Stimulated activated CD4-positive, alpha-beta T cell treated with anti-CD3 and anti-CD28 coated beads, TNF-alpha, amount 100 ng/mL, for 4 hours (primary cell): ENCODE measurements around the gene AFAP1L1.
"Not testable (repeated sequence)": the region's sequence is repeated elsewhere in the genome, so short reads cannot be mapped to it uniquely, and the experiment has no call there.

Experiments used
- DNase-seq, 3 experiments: peaks; one replicate each; pipeline ENCODE4 v3.0.0-alpha.2; 2020; ENCODE audit warnings: low read depth in 3 of 3

The AFAP1L1 gene

DNA sequence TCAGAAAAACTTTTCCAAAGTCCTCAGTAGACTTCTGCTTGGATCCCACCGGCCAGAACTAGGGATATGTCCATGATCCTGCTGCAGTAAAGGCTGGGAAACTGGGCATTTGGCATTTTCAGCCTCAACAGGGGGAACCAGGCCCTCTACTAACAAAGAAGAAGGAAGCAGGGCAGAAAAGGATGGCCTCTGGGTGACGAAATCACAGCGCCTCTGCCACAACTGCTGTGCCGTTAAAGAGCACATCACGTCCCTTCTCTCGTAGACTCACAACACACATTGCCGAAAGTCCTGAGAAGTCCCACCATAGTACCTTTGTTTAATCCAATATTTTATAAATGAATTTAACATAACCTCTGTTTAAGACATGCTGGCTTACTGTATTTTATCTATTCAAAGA, 10.4 kb upstream of the AFAP1L1 start:
- no peak for DNase-seq

GRCh38 chr5:149262315-149262714, 9.3 kb upstream of the AFAP1L1 start:
- no peak for DNase-seq

GRCh38 chr5:149264439-149265067, 7.1 kb upstream of the AFAP1L1 start:
- DNase-seq = peak in 2 of 3 experiments; percentile 20 to 30

DNA sequence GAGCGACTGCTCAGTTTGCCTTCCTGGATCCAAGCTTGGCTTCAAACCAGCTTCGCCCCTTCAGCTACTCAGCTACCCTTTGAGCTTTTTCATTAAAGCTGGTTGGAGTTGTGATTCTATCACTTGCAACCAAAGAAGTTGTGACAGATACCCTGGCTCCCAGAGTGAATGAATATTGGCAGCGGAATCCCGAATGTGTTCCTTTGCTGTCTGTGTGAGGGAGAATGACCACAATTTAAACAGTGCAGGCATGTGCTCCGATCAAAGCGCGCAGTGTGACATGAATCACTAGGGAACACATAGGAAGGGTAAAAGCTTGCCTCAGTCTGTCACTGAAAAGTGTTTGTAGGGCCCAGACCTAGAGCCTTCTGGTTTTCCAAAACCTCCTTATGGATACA, 6.6 kb upstream of the AFAP1L1 start:
- no peak for DNase-seq

GRCh38 chr5:149265597-149265996, 6.1 kb upstream of the AFAP1L1 start:
- DNase-seq = no peak

DNA sequence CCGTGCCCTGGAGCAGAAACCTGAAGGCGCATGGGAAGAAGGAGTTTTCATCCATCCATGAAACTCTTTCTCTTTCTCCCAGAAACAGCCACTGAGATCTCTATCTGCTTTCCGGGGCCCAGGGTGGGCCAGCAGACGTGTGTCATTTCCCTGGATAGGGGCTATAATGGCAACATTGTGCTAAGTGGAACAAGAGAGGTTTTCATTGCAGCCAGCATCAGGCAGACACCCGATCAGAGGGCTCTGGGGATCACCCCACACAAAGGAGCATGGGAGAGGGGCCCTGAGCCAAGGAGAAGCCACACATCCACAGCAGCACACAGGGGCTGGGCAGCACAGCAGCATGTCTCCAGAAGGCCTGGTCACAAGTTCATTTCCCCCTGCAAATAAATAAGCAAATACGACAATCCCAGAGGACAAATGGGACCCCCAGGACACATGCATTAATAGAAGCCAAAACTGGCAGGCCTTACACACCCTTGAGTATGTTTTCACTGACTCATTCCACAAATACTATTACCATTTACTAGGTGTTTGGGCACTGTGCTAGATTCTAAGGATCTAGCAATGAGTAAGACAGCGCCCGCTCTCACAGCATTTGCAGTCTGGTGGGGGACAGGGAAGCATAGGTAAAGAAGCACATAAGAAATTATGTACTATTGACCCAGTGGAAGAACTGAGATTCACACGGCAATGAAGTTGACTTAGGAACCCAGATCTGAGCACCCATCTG, 4.3 kb upstream of the AFAP1L1 start:
- no peak for DNase-seq

DNA sequence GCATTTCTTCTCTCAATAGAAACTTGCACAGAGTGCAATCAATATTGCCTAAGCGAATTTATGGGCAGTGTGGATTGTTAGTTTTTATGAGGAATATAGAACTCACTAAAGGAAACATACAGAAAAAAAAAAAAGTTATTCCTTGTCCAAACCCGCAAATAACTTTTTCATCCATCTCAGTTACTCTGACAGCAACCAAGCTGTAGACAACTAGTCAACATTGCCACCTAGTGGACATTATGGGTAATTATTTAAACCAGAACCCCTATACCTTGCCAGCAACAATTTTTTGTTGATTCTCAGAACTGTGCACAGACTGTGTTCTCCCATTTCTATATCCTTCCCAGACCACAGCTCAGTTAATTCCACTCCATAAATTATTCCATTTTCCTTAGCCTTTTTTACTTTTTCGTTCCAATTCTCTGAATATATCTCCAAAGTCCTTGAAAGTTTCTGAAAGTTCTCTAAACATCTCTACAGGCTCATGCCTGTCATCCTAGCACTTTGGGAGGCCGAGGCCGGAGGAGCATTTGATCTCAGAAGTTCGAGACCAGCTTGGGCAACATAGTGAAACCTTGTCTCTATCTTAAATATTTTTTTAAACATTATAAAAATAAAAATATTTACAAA, 2.6 kb upstream of the AFAP1L1 start:
- DNase-seq = no peak

DNA sequence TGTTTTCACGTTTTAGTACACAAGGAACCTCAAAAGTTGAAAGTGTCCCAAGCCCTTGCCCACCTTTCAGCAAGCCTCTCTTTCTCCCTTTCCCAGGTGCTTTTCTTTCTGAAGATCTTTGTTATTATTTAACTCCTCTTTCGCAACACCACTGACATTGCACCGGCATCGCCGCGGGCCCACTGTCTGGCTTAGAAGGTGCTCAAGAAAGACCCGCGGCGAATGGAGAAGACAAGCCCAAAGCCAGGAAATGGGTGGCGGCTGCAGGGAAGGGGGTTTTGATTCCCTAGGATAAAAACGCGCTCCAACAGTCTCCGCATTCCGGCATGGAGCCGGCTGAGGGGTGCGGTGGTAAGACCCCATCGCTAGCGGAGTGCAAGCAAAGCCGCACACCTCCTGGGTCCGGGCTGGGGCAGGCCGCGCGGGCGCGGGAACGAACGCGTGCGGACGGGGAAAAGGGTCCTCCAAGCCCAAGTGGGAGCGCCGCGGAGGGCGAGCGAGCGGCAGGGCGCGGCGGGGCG, 404 bp upstream of the AFAP1L1 start:
- DNase-seq = no peak

DNA sequence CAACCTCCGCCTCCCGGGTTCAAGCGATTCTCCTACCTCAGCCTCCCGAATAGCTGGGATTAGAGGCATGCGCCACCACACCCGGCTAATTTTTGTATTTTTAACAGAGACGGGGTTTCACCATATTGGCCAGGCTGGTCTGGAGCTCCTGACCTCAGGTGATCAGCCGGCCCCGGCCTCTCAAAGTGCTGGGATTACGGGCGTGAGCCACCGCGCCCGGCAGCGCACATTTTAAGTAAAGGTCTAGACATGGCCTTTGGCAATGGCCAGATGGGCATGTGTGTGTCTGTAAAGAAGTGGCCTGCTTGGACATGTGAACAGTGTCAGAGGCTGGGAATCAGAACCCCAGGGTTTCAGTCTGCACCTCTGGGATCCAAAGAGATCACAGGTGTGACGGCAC, 1.1 kb downstream of the AFAP1L1 start:
- DNase-seq = not testable (repeated sequence)

- DNase-seq = no peak
These were observed 1.6 kb downstream of the AFAP1L1 start for GRCh38 chr5:149273237-149273636.

- DNase-seq = no peak
These were observed 2.3 kb downstream of the AFAP1L1 start for GRCh38 chr5:149273950-149274349.

GRCh38 chr5:149274939-149275338, 3.3 kb downstream of the AFAP1L1 start:
- no peak for DNase-seq

DNA sequence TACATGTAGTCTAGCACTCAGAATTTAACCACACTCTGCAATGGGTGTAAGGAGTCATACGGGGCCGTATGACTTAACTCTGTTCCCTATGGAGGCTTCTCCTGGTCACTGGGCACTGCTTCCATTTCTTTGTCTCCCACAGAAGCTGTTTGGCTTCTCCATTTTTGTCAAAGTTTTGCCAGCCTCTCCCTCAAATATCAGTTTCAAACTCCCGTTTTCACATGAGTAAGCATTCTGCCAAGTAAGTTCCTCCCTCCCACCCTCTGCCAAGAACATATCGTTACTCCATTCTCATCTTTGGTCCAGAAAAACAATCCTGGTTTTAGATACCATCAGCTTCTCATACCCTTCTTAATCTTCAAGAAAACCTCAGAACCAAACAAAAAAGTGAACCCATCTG, 6.1 kb downstream of the AFAP1L1 start:
- DNase-seq = no peak

DNA sequence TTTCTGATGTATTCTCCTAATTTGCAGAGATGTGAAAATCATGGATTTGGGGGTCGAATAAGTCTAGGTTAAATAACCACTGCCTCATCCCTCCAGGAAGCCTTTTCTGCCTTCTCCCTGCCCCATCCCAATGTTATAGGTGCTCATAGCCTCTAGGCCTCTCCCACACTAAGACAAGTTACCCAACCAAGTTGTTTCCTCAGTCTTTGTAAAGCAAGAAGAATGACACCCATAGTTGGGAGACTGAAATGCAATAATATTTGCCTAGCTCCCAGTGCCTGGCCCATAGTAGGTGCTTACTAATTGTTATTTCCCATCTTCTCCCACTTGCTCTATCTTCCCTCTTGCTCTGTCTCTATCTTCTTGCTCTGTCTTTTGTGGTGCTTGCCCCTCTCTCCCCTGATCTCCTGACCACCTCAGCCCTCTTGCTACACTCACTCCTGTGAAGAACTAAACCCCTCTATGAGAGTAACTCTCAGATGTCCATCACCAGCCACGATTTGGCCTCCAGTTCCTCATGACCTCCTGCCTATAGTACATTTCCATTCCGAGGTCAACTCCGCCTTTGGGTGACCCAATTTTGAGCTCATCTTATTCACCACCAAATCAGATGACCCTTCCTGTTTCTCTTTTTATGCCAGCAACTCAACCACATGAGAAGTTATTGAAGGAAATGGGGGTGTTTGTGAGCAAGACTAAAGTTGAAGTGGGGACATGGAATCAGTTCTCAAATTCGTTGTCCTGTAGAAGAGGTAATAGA, 7.0 kb downstream of the AFAP1L1 start:
- no peak for DNase-seq

DNA sequence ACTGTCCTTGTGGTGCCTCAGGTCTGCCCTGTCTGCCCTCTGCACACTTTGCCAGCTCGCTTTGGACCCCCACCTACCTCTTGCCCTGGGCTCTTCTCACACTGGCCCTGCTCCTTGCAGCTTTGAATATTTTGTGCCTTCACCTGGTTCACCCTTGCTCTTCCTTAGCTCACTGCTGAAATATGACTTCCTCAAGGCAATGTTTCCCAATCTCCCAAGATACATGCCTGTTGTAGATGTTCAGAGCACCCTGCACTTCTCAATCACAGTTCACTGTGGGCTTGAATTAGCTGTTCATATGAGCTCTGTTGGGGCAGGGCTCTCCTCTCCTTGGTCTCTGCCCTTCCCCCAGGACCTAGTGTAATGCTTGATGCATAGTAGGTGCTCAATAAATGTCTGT, 8.0 kb downstream of the AFAP1L1 start:
- DNase-seq = no peak

GRCh38 chr5:149280124-149280523, 8.5 kb downstream of the AFAP1L1 start:
- no peak for DNase-seq

DNA sequence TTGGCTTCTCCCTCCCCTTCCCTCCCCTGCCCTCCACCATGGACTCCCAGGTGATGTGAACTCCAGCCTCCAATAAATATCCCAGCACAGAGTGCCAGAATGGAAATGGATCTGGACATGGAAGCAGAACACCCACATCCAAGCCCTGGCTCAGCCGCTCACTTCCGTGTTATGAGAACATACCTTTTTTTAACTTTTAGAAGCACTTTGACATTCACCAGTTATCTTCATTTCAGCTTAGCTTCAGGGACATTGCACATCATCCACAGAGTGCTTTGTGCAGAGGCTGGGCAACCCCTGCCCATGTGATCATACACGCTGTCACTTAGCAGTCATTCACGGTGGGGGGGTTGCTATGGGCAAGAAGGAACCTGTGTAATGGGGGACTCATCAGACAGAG, 9.1 kb downstream of the AFAP1L1 start:
- no peak for DNase-seq

DNA sequence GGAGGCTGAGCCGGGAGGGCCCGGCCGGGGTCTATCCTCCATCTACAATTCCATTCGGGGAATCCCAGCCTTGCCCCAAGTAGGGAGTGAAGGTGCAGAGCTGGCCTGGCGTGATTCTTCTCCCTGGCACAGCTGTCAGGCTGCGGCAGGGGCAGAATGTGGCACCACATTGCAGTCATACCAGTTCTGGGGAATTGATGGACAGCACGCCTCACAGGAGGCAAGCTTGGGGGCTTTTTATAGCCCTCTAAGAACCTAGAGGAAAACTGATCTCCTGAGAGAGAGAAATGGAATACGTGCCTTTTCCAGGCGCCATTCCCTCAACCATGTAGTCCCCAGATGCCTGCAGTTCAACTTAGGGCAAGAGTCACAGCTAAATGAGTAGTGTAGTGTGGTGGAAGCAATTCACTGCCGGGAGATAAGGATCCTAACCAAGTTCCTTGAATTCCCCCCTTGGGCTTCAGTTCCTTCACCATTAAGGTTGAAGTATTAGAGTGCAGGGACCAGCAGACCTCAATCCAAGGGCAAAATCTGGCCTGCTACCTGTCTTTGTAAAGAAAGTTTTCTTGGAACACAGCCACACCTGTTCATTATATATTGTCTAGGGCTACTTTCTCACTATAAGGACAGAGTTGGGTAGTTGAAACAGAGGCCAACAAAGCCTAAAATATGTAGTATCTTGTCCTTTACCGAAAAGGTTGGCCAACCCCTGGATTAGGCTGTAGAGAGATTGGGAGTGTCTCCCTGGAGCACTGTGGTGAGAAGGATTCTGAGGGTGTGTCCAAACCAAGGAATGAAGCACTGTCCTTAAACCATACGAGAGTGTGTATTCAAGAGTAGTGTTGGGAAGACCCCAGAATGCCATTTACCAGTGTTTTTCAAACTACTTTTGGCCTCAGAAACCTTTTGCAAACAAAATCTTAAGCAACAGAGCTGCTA, 10.6 kb downstream of the AFAP1L1 start:
- DNase-seq = no peak

DNA sequence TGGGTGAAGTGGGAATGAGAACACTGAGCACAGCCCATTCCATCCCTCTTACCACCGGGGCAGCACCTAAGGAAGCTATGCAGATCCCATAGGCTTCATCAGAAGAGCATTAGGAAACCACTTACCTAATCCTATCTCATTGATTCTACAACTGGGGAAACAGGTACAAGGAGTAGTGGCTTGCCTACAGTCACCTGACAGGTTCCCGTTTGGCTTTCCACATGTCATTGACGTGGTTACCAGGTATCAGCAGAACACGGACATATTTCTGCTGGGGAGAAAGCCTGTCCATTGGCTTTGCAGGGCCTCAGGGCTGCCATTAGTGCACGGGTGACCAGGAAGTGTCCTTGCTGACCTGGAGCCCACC, 11.3 kb downstream of the AFAP1L1 start:
- DNase-seq = no peak

GRCh38 chr5:149283626-149284480, 12.2 kb downstream of the AFAP1L1 start:
- DNase-seq = no peak
